HUDEP-2 (cell line): ENCODE measurements around the gene ARFGEF2.
A peak's percentile ranks its signal among the peaks of the same experiment; 100 is the strongest.
"Not testable (repeated sequence)": the region's sequence is repeated elsewhere in the genome, so short reads cannot be mapped to it uniquely, and the experiment has no call there.

Source experiments
- DNase-seq, 76 experiments: peaks; one replicate each; lab custom pipeline; 2025; ENCODE audit not compliant: unreplicated experiment in 76 of 76; lab: John Stamatoyannopoulos, UW

Gene ARFGEF2

GRCh38 chr20:49046087-49046900 is 124.8 kb downstream of the ARFGEF2 start, which contains the start of gene CSE1L:
Gene CSE1L, plus strand, starts transcription at chr20:49046312. Its CDS starts 12,152 bp downstream, at chr20:49058464.
- DNase-seq, result peak; percentile 11 to 95 (median 89)

GRCh38 chr20:49052334-49052733 is 130.8 kb downstream of the ARFGEF2 start:
- no peak for DNase-seq

GRCh38 chr20:49054056-49054643 is 132.6 kb downstream of the ARFGEF2 start:
- DNase-seq, result peak in 3 of 76 experiments; percentile 6 to 19 (median 18)

GRCh38 chr20:49063279-49063678 is 141.8 kb downstream of the ARFGEF2 start:
- DNase-seq, result no peak

- no peak for DNase-seq
Measured at GRCh38 chr20:49074521-49074920, 153.0 kb downstream of the ARFGEF2 start.

GRCh38 chr20:49078310-49078709 is 156.8 kb downstream of the ARFGEF2 start:
- DNase-seq, result no peak

- not testable (repeated sequence) for DNase-seq
Measured at GRCh38 chr20:49082295-49082694, 160.8 kb downstream of the ARFGEF2 start.
